HG03460 (cell line): ENCODE measurements around the gene EPHB1.
A peak's percentile ranks its signal among the peaks of the same experiment; 100 is the strongest.

Experiments used
- ATAC-seq: cut with Tn5 transposase; IDR thresholded peaks from one replicate; pipeline ENCODE4 v1.9.1; 2021; ENCODE audit not compliant: unreplicated experiment

Gene EPHB1

GRCh38 chr3:134877788-134878187, 82.7 kb downstream of the EPHB1 start:
- no peak for ATAC-seq

GRCh38 chr3:134879990-134880389, 84.9 kb downstream of the EPHB1 start:
- ATAC-seq, result no peak

GRCh38 chr3:134880431-134880830, 85.4 kb downstream of the EPHB1 start:
- no peak for ATAC-seq

- ATAC-seq, result no peak
These were observed 86.2 kb downstream of the EPHB1 start for GRCh38 chr3:134881305-134881704.

GRCh38 chr3:134883697-134884385, 88.8 kb downstream of the EPHB1 start:
- ATAC-seq, result no peak

- ATAC-seq, result peak; percentile 96
These were observed 91.0 kb downstream of the EPHB1 start for GRCh38 chr3:134885877-134886621.

- ATAC-seq, result no peak
These were observed 91.9 kb downstream of the EPHB1 start for GRCh38 chr3:134886991-134887390.

- ATAC-seq, result no peak
These were observed 92.5 kb downstream of the EPHB1 start for GRCh38 chr3:134887536-134887935.

- ATAC-seq, result no peak
These were observed 97.3 kb downstream of the EPHB1 start for GRCh38 chr3:134892326-134892725.

- ATAC-seq, result no peak
These were observed 97.7 kb downstream of the EPHB1 start for GRCh38 chr3:134892761-134893160.

- no peak for ATAC-seq
These were observed 99.5 kb downstream of the EPHB1 start for GRCh38 chr3:134894533-134894932.

- no peak for ATAC-seq
These were observed 100.1 kb downstream of the EPHB1 start for GRCh38 chr3:134895181-134895580.

- ATAC-seq, result no peak
These were observed 101.1 kb downstream of the EPHB1 start for GRCh38 chr3:134896141-134896540.

- ATAC-seq, result no peak
These were observed 101.6 kb downstream of the EPHB1 start for GRCh38 chr3:134896696-134897095.

- ATAC-seq, result no peak
These were observed 102.5 kb downstream of the EPHB1 start for GRCh38 chr3:134897391-134898141.

GRCh38 chr3:134898181-134898754, 103.2 kb downstream of the EPHB1 start:
- ATAC-seq, result no peak

GRCh38 chr3:134899786-134900185, 104.7 kb downstream of the EPHB1 start:
- ATAC-seq, result no peak

GRCh38 chr3:134900482-134900881, 105.4 kb downstream of the EPHB1 start:
- no peak for ATAC-seq

- no peak for ATAC-seq
These were observed 106.4 kb downstream of the EPHB1 start for GRCh38 chr3:134901461-134901860.

GRCh38 chr3:134903837-134904236, 108.8 kb downstream of the EPHB1 start:
- ATAC-seq, result peak; percentile 30

- ATAC-seq, result peak; percentile 94
These were observed 109.2 kb downstream of the EPHB1 start for GRCh38 chr3:134904241-134904771.
